ENCODE measurements around the gene AMZ2.

The AMZ2 gene

GRCh38 chr17:68296217-68297191 is 48.7 kb downstream of the AMZ2 start:
- Histone ChIP-seq H3K9me2 (ENCODE audit: low read depth, low read length) (no peaks in the 10 kb centered on the region), H3K36me3 (ENCODE audit: insufficient read depth, low read length) (no peaks in the 10 kb centered on the region), H3K4me3 (ENCODE audit: low read depth, low read length, poor library complexity, severe bottlenecking) (no peak overlapping the region), H3K79me2 (ENCODE audit: insufficient read depth, low read length) (peaks cover 9% of the 10 kb centered on the region; the same call in 1 of the 2 replicates), H3K9ac (ENCODE audit: low read length) (no peak overlapping the region; the same call in 1 of the 2 replicates), H2AFZ (ENCODE audit: low read length) (no peak overlapping the region), H3K27me3 (ENCODE audit: insufficient read depth, low read length) (no peaks in the 10 kb centered on the region), H4K20me1 (ENCODE audit: insufficient read depth, low read length) (no peaks in the 10 kb centered on the region), H3K4me2 (ENCODE audit: low read length) (no peak overlapping the region), H3K4me1 (ENCODE audit: insufficient read depth, low read length, severe bottlenecking) (peaks cover 40% of the 10 kb centered on the region), H3F3A (ENCODE audit: insufficient read depth, low read length) (no peaks in the 10 kb centered on the region), H3K27ac (ENCODE audit: low read depth, low read length, poor library complexity, severe bottlenecking) (peak overlapping the region; percentile 7), H3K9me3 (ENCODE audit: low read length) (no peaks in the 10 kb centered on the region)
- TF ChIP-seq CTCF (IDR thresholded peaks at IDR 0.05; ENCODE audit: low read length): no peak
- no peak for TF ChIP-seq EZH2 (IDR thresholded peaks at IDR 0.05; ENCODE audit: borderline replicate concordance, low read length)

- H3K79me2 ChIP-seq (ENCODE audit: insufficient read depth, low read length): peaks cover 9% of the 10 kb centered on the region; the same call in 1 of the 2 replicates
- H3K4me3 ChIP-seq (ENCODE audit: low read depth, low read length, poor library complexity, severe bottlenecking): no peak overlapping the region
- H3K4me2 ChIP-seq (ENCODE audit: low read length): no peak overlapping the region
- no peaks in the 10 kb centered on the region for H3K9me2 ChIP-seq (ENCODE audit: low read depth, low read length)
- no peaks in the 10 kb centered on the region for H3K36me3 ChIP-seq (ENCODE audit: insufficient read depth, low read length)
- no peaks in the 10 kb centered on the region for H3F3A ChIP-seq (ENCODE audit: insufficient read depth, low read length)
- TF ChIP-seq EZH2 (IDR thresholded peaks at IDR 0.05; ENCODE audit: borderline replicate concordance, low read length) (no peak), CTCF (IDR thresholded peaks at IDR 0.05; ENCODE audit: low read length) (no peak)
- peaks cover 40% of the 10 kb centered on the region for H3K4me1 ChIP-seq (ENCODE audit: insufficient read depth, low read length, severe bottlenecking)
- H2AFZ ChIP-seq (ENCODE audit: low read length): no peak overlapping the region
- no peaks in the 10 kb centered on the region for H3K9me3 ChIP-seq (ENCODE audit: low read length)
- H3K9ac ChIP-seq (ENCODE audit: low read length): no peak overlapping the region; the same call in 1 of the 2 replicates
- peak overlapping the region; percentile 7 for H3K27ac ChIP-seq (ENCODE audit: low read depth, low read length, poor library complexity, severe bottlenecking)
- H3K27me3 ChIP-seq (ENCODE audit: insufficient read depth, low read length): no peaks in the 10 kb centered on the region
- no peaks in the 10 kb centered on the region for H4K20me1 ChIP-seq (ENCODE audit: insufficient read depth, low read length)
Observed at GRCh38 chr17:68297195-68297594, 49.4 kb downstream of the AMZ2 start.

- no peaks in the 10 kb centered on the region for H3K79me2 ChIP-seq (ENCODE audit: insufficient read depth, low read length)
- H3K4me3 ChIP-seq (ENCODE audit: low read depth, low read length, poor library complexity, severe bottlenecking): no peak overlapping the region
- H2AFZ ChIP-seq (ENCODE audit: low read length): no peak overlapping the region
- H3K4me2 ChIP-seq (ENCODE audit: low read length): no peak overlapping the region
- H3F3A ChIP-seq (ENCODE audit: insufficient read depth, low read length): no peaks in the 10 kb centered on the region
- H3K9ac ChIP-seq (ENCODE audit: low read length): no peak overlapping the region
- TF ChIP-seq CTCF (IDR thresholded peaks at IDR 0.05; ENCODE audit: low read length) (no peak), EZH2 (IDR thresholded peaks at IDR 0.05; ENCODE audit: borderline replicate concordance, low read length) (no peak)
- H4K20me1 ChIP-seq (ENCODE audit: insufficient read depth, low read length): no peaks in the 10 kb centered on the region
- no peaks in the 10 kb centered on the region for H3K27me3 ChIP-seq (ENCODE audit: insufficient read depth, low read length)
- no peaks in the 10 kb centered on the region for H3K9me3 ChIP-seq (ENCODE audit: low read length)
- H3K9me2 ChIP-seq (ENCODE audit: low read depth, low read length): no peaks in the 10 kb centered on the region
- peaks cover 28% of the 10 kb centered on the region for H3K4me1 ChIP-seq (ENCODE audit: insufficient read depth, low read length, severe bottlenecking)
- H3K27ac ChIP-seq (ENCODE audit: low read depth, low read length, poor library complexity, severe bottlenecking): no peak overlapping the region
- H3K36me3 ChIP-seq (ENCODE audit: insufficient read depth, low read length): no peaks in the 10 kb centered on the region
Observed at GRCh38 chr17:68298601-68299000, 50.8 kb downstream of the AMZ2 start.

Data from OCI-LY1 (cell line).